Measurements from ENCODE around the gene DOLPP1. TPM values are rescaled to one million over a fixed set of nuclear protein-coding genes. Genes with fewer than 3 reads are reported as not detected.
A peak's percentile ranks its signal among the peaks of the same experiment; 100 is the strongest.
"Not testable (repeated sequence)": the region's sequence is repeated elsewhere in the genome, so short reads cannot be mapped to it uniquely, and the experiment has no call there.

The DOLPP1 gene
- total RNA-seq, 1 experiment from 2014 or later: 16.1 TPM

DNA sequence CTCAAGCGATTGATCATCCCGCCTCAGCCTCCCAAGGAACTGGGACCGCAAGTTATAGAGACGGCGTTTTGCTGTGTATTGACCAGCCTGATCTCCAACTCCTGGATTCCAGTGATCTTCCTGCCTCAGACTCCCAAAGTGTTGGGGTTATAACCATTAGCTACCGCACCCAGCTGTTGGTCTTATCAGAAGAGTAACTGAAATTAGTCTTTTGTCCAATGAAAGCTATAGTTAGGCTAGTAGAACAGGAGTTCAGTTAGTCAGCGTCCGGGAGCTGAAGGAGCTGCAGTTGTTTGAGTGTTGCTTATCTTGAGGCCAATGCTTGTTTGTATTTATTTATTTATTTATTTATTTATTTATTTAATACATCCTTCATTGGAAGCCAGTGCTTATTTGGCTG is 47.7 kb upstream of the DOLPP1 start:
- H3K9me3 Mint-ChIP-seq (ENCODE audit: low read depth, unreplicated experiment): no peaks in the 10 kb centered on the region
- H3K4me1 Mint-ChIP-seq (ENCODE audit: low read depth, unreplicated experiment): peaks cover 15% of the 10 kb centered on the region
- intact Hi-C loops (cut with micrococcal nuclease; ENCODE audit: unreplicated experiment): no loop called here
- BruUV-seq (replicated peaks): no TSS peak
- CTCF ChIA-PET: no interaction called here
- H3K4me3 Mint-ChIP-seq (ENCODE audit: low read depth, unreplicated experiment): no peak overlapping the region
- H3K27ac Mint-ChIP-seq (ENCODE audit: unreplicated experiment): no peak overlapping the region
- no peak for TF ChIP-seq CTCF (IDR thresholded peaks at IDR 0.05; ENCODE audit: unreplicated experiment)
- no peak for DNase-seq
- peaks cover 16% of the 10 kb centered on the region for H3K36me3 Mint-ChIP-seq (ENCODE audit: insufficient read depth, unreplicated experiment)
- H3K27me3 Mint-ChIP-seq (ENCODE audit: unreplicated experiment): no peaks in the 10 kb centered on the region

- intact Hi-C loops (cut with micrococcal nuclease; ENCODE audit: unreplicated experiment); H3K9me3 Mint-ChIP-seq (ENCODE audit: low read depth, unreplicated experiment); H3K27me3 Mint-ChIP-seq (ENCODE audit: unreplicated experiment); DNase-seq; BruUV-seq (replicated peaks): not testable (repeated sequence)
- H3K4me3 Mint-ChIP-seq (ENCODE audit: low read depth, unreplicated experiment): peak overlapping the region; percentile 92
- H3K4me1 Mint-ChIP-seq (ENCODE audit: low read depth, unreplicated experiment): peaks cover 15% of the 10 kb centered on the region
- peak overlapping the region; percentile 91 for H3K27ac Mint-ChIP-seq (ENCODE audit: unreplicated experiment)
- CTCF ChIA-PET: interaction anchor here (0.6 to 1.0 kb wide), 4 partner anchors 8 to 625 kb away, joined by 3 to 9 read pairs (median 4); partner anchors contain the start of gene SH3GLB2
- peaks cover 16% of the 10 kb centered on the region for H3K36me3 Mint-ChIP-seq (ENCODE audit: insufficient read depth, unreplicated experiment)
Observed at GRCh38 chr9:129035838-129036237, 45.1 kb upstream of the DOLPP1 start.

GRCh38 chr9:129036241-129036922 is 44.5 kb upstream of the DOLPP1 start, which contains the start of gene MIGA2:
Gene MIGA2, plus strand, starts transcription at chr9:129036626. Its CDS starts 3,969 bp downstream, at chr9:129040595.
- CTCF ChIA-PET: interaction anchor here (0.6 to 1.0 kb wide), 5 partner anchors 8 to 625 kb away, joined by 3 to 9 read pairs (median 3); partner anchors contain the start of gene SH3GLB2
- Mint-ChIP-seq H3K9me3 (ENCODE audit: low read depth, unreplicated experiment) (no peaks in the 10 kb centered on the region), H3K36me3 (ENCODE audit: insufficient read depth, unreplicated experiment) (peaks cover 16% of the 10 kb centered on the region), H3K4me3 (ENCODE audit: low read depth, unreplicated experiment) (peak within 1 kb of the TSS; percentile 92), H3K27ac (ENCODE audit: unreplicated experiment) (peak within 1 kb of the TSS; percentile 91), H3K27me3 (ENCODE audit: unreplicated experiment) (no peaks in the 10 kb centered on the region), H3K4me1 (ENCODE audit: low read depth, unreplicated experiment) (peaks cover 15% of the 10 kb centered on the region)
- peak; percentile 90 for DNase-seq
- intact Hi-C loops (cut with micrococcal nuclease; ENCODE audit: unreplicated experiment): no loop called here
- BruUV-seq (replicated peaks): no TSS peak
- TF ChIP-seq CTCF (IDR thresholded peaks at IDR 0.05; ENCODE audit: unreplicated experiment): no peak

- no peak for DNase-seq
- Mint-ChIP-seq H3K4me1 (ENCODE audit: low read depth, unreplicated experiment) (peaks cover 15% of the 10 kb centered on the region), H3K27me3 (ENCODE audit: unreplicated experiment) (no peaks in the 10 kb centered on the region), H3K27ac (ENCODE audit: unreplicated experiment) (peak overlapping the region; percentile 91), H3K9me3 (ENCODE audit: low read depth, unreplicated experiment) (no peaks in the 10 kb centered on the region), H3K36me3 (ENCODE audit: insufficient read depth, unreplicated experiment) (peaks cover 16% of the 10 kb centered on the region), H3K4me3 (ENCODE audit: low read depth, unreplicated experiment) (peak overlapping the region; percentile 92)
- CTCF ChIA-PET: interaction anchor here (0.6 to 1.0 kb wide), 3 partner anchors 9 to 105 kb away, joined by 3 to 4 read pairs (median 3); partner anchors contain the start of gene SH3GLB2
- TF ChIP-seq CTCF (IDR thresholded peaks at IDR 0.05; ENCODE audit: unreplicated experiment): no peak
- BruUV-seq (replicated peaks): no TSS peak
- intact Hi-C loops (cut with micrococcal nuclease; ENCODE audit: unreplicated experiment): no loop called here
Observed at GRCh38 chr9:129036923-129037766, 43.8 kb upstream of the DOLPP1 start.
